Measurements from ENCODE around the gene ZC2HC1C. TPM values are rescaled to one million over a fixed set of nuclear protein-coding genes. Genes with fewer than 3 reads are reported as not detected.
"Not testable (repeated sequence)": the region's sequence is repeated elsewhere in the genome, so short reads cannot be mapped to it uniquely, and the experiment has no call there.

Gene ZC2HC1C
- total RNA-seq, 1 donor from 2014 or later = 3.0 TPM

DNA sequence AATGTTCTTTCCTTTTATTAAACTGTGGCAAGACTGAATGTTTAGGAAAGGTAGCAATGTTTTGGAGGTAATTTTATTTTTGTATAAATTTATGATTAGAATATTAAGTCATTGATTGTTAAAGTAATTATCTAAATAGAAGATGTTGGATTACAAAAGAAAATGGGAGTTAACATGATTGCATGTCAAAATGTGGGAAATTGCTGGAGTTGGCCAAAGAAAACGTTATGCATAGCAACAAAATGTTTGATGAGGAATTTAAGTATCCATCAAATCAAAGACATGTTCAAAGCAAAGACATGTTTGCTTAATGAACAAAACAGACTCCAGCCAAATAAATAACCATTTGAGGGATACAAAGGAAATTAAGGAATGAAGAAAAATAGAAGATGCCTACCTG is 15.0 kb upstream of the ZC2HC1C start:
- no peak for DNase-seq (ENCODE audit: low spot score)

GRCh38 chr14:75059642-75060041 is 9.8 kb upstream of the ZC2HC1C start:
- no peak for DNase-seq (ENCODE audit: low spot score)

- DNase-seq (ENCODE audit: low spot score) = no peak
Observed at GRCh38 chr14:75060420-75060819, 9.0 kb upstream of the ZC2HC1C start.

DNA sequence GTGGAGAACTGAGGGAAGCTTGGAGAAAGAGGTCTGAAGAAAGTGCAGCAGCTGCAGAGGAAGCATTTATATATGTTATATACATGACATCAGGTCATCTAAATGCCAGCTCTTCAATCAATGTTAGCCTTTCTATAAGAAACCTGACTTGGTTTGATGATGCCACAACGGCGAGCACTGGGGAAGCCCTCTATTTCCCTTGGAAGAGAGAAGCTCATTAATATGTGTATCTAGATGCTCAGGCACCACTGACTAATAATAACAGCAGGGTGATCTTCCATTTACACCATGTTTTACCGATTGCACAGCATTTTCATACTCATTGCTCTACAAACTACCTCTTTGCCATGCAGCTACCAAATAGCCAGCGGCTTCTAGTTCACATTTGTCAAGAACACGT is 6.4 kb upstream of the ZC2HC1C start:
- no peak for DNase-seq (ENCODE audit: low spot score)

DNA sequence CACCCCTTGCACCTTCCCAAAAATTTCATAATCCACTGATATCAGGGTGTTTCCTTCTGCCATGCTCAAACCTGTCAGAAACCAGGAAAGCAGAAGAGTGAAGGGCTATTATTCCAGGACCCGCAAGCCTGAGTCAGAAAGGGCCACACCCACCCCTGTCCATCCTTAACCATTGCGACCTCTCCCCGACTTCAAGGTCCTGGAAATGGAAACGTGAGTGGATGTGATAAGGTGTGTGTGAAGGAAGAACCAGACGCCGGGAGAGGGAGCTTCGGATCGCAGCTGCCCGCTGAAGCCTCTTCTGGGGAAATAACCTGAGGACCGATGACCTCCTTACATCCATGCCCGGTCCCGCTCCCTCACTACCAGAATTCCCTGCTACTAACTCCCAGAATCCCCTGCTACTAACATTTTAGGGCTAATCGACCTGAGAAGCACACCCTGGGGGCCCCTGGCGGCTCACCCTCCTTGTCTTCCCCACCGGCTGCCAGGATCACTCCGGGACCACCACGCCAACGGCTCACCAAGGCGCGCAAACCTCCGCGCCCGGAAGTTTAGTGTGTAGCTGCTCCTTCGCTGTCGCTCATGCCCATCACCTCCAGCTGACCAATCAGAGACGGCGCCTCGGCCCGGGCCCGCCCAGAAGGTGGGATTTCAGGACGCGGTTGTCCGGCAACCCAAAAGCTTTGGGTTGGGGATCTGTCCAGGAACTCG is 5.8 kb upstream of the ZC2HC1C start, which contains the start of gene ACYP1:
Gene ACYP1, minus strand, starts transcription at position 534 of the 714 bp plus-strand sequence. Its CDS starts 471 bp downstream, at position 63.
- peak; percentile 96 for DNase-seq (ENCODE audit: low spot score)

- no peak for DNase-seq (ENCODE audit: low spot score)
Observed at GRCh38 chr14:75064205-75064567, 5.3 kb upstream of the ZC2HC1C start.

GRCh38 chr14:75066691-75067090 is 2.8 kb upstream of the ZC2HC1C start:
- DNase-seq (ENCODE audit: low spot score) = no peak

GRCh38 chr14:75067212-75067611 is 2.2 kb upstream of the ZC2HC1C start:
- DNase-seq (ENCODE audit: low spot score) = no peak

DNA sequence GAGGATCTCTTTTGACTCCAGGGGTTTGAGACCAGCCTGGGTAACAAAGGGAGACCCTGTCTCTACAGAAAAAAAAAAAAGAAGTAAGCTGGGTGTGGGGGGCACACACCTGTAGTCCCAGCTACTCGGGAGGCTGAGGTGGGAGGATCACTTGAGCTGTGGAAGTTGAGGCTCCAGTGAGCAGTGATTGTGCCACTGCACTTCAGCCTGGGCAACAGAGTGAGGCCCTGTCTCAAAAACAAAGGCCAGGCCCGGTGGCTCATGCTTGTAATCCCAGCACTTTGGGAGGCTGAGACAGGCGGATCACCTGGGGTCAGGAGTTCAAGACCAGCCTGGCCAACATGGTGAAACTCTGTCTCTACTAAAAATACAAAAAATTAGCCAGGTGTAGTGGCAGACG is 1.7 kb upstream of the ZC2HC1C start:
- not testable (repeated sequence) for DNase-seq (ENCODE audit: low spot score)

GRCh38 chr14:75068294-75069120 is 934 bp upstream of the ZC2HC1C start:
- no peak for DNase-seq (ENCODE audit: low spot score)

DNA sequence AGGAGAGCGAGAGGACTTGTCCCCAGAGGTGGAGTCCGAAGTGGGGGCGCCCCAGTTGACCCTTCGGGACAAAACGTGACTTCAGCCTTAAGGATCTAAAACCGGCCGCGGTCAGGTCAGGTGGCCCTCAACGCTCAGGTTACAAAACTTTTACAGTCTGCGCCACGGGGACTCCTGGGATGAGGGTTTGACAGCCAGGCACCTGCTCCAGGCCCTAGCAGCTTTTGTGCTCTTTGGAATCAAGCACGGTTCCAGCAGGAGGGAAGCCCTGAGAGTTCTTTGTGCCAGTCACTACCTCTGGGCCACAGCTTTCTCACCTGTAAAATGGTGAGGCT is 337 bp downstream of the ZC2HC1C start:
- no peak for DNase-seq (ENCODE audit: low spot score)

DNA sequence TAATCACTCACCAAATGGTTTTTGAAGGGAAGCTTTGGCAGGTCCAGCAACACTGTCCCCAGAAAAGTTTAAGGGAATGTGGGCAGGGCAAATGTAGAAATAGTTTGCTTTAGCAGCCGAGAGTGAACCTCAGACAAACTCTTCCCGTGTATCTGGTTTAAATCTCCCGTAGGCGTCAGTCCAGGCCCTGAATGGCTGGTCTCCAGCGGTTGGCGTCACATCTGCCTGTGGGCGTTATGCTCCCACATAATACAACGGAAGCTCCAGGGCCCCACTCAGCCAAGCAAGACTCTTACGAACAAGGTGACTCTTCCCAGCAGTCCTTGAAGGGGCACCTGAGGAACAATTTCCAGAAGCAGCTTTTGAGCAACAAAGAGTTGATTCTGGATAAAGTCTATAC is 942 bp downstream of the ZC2HC1C start:
- no peak for DNase-seq (ENCODE audit: low spot score)

- DNase-seq (ENCODE audit: low spot score) = no peak
Observed at GRCh38 chr14:75077794-75078193, 8.4 kb downstream of the ZC2HC1C start.

DNA sequence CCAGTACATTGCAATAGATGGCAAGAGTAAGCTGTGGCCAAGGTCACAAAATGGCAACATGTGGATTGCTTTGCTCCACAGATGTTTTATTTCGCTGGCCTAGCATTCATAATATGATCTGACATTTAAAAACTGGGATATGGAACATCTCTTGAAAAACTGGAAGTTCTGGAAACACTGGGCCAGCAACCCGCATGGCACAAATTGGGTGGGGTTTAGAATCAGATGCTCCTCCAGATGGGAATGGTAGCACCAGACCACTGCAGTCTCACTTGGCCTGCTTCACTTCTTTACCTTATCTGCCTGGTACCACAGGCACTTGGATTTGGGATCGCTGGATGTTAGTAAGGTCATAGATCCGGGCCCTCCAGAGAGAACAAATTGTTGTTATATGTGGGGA is 10.1 kb downstream of the ZC2HC1C start:
- no peak for DNase-seq (ENCODE audit: low spot score)

DNA sequence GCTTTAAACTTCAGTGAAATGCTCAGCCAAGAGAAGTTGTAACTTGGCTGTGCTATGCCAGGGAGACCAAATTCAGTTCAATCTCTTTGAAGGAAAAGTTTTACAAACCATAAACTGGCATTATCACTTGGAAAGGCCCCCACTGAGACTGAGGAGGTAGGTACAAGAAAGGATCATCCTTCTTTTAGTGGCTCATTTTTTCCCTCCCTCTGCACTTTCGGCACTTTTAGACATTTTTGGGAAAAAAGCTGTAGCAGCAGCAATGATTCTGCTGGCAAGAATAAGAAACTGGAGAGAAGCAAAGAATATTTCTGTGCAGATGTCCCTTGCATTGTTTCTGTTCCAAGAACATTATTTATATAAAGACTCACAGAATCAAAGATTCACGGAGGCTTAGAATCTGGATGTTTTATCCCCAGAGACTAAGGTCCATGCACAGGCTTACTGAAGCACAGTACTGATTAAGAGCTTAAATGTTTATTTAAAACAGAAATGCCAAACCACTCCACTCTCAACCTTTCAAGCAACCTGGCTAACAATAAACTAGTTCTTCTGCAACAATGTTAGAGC is 12.3 kb downstream of the ZC2HC1C start:
- no peak for DNase-seq (ENCODE audit: low spot score)

DNA sequence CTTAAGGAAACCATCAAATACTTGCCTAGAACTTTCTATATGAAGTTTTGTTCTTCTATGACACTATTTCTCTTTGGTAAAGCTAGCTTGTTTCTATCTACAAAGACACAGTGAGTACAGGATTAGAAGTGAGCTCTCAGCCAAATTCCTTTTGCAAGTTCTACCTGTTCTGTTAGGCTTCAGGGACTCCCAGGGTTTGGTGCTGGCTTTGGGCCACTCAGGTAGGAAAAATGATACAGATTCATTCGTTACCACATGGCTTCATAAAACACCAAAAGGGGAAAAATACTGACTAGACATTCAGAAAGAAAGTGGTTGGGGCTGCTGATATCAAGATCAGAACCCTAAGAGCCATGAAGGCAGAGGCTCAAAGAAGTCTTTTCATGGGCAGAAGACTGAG is 13.8 kb downstream of the ZC2HC1C start:
- no peak for DNase-seq (ENCODE audit: low spot score)

- no peak for DNase-seq (ENCODE audit: low spot score)
Observed at GRCh38 chr14:75084513-75084912, 15.1 kb downstream of the ZC2HC1C start.

DNA sequence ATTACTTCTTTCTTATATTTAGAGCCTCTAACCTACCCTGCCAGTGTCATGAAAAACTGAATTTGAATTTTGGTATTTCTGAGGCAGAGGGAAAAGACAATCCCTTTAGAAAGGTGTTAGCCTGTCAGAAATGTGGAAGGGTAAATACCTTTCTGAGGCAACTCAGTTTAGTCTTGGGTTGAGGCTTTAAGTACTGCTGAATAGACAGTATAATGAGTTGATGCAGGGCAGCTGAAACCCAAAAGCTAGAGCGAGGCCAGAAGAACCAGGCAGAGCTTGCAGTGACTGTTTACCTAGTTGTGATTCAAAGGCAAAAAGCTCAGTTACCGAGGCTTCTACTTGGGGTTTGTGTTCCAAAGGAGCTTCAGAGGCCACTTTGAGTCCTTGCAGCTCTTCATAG is 18.7 kb downstream of the ZC2HC1C start:
- DNase-seq (ENCODE audit: low spot score) = no peak

GRCh38 chr14:75088566-75089373 is 19.3 kb downstream of the ZC2HC1C start:
- peak; percentile 59 for DNase-seq (ENCODE audit: low spot score)

GRCh38 chr14:75090353-75090752 is 20.9 kb downstream of the ZC2HC1C start:
- no peak for DNase-seq (ENCODE audit: low spot score)

DNA sequence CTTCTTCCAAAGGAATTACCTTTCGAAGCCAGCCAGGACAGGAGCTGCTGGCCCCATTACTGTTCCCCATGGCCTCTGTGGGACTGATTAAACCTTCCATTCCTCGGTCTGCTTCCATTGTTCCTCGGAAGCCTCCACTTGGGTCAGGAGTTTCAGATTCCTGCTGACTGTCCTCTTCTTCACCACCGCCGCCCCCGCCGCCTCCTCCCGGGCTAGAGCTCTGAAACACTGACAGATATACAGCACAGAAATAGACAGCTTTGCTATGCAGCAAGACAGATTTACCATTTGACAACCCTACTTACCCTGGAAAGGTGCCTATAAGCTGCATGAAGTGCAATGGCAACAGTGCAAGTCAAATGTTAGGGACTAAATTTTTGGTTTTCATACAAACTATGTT is 21.8 kb downstream of the ZC2HC1C start:
- no peak for DNase-seq (ENCODE audit: low spot score)

DNA sequence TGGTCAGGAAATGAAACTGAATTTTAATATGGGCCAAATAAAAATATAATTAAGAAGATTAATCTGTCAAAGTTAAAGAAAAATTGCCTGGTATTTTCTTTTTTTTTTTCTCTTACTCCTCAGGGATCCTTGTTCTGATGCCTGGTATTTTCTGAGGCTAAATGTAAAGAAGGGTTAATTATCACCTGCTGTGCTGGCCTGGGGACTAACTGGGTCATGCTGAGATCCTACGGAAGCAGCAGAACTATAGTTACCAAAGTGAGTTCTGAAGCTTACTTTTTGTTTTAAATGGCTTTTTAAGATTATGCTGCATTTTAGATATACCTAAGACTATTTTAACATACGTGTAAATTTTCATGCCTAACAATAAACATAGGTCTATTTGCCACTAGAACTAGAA is 23.3 kb downstream of the ZC2HC1C start:
- no peak for DNase-seq (ENCODE audit: low spot score)

All from ureter (tissue), 1 donor.